DOHH2 (cell line): ENCODE data around the gene TAF4B.

ENCODE experiments used
- H3F3A ChIP-seq: fragments of 200-600 bp; sonication (generic), shearing (Covaris generic); 2 replicates; pipeline ENCODE4 v1.6.0; 2016; ENCODE audit warnings: antibody characterized with exemption, mild to moderate bottlenecking; ENCODE audit not compliant: control insufficient read depth, insufficient read depth
- H3K27ac ChIP-seq: fragments of 200-600 bp; sonication (generic); 2 replicates; pipeline ENCODE4 v1.5.1; 2014; ENCODE audit warnings: low read depth, mild to moderate bottlenecking, low read length, moderate library complexity
- H3K27me3 ChIP-seq: fragments of 200-600 bp; sonication (generic); 2 replicates; pipeline ENCODE4 v1.6.1; 2014; ENCODE audit warnings: mild to moderate bottlenecking, low read length, mixed read lengths; ENCODE audit not compliant: control insufficient read depth
- H3K36me3 ChIP-seq: fragments of 200-600 bp; sonication (generic); 2 replicates; pipeline ENCODE4 v1.6.1; 2014; ENCODE audit warnings: mild to moderate bottlenecking, low read length, moderate library complexity, mixed read lengths; ENCODE audit not compliant: control insufficient read depth
- H3K4me1 ChIP-seq: fragments of 200-600 bp; sonication (generic); 2 replicates; pipeline ENCODE4 v1.6.1; 2014; ENCODE audit warnings: mild to moderate bottlenecking, low read length, mixed read lengths; ENCODE audit not compliant: control insufficient read depth
- H3K4me2 ChIP-seq: fragments of 200-600 bp; sonication (generic); 2 replicates; pipeline ENCODE4 v1.6.0; 2014; ENCODE audit warnings: mild to moderate bottlenecking, low read length, moderate library complexity
- H3K4me3 ChIP-seq: fragments of 200-600 bp; sonication (generic); 2 replicates; pipeline ENCODE4 v1.5.1; 2014; ENCODE audit warnings: mild to moderate bottlenecking, low read length, mixed read lengths
- H3K79me2 ChIP-seq: fragments of 200-600 bp; sonication (generic); 2 replicates; pipeline ENCODE4 v1.6.1; 2014; ENCODE audit warnings: mild to moderate bottlenecking, low read length, mixed read lengths; ENCODE audit not compliant: control insufficient read depth
- H3K9me2 ChIP-seq: fragments of 200-600 bp; sonication (generic); replicated peaks from 2 replicates; pipeline ENCODE4 v1.6.1; 2014; ENCODE audit warnings: mild to moderate bottlenecking, low read length, mixed read lengths; ENCODE audit not compliant: control insufficient read depth
- H3K9me3 ChIP-seq: fragments of 200-600 bp; sonication (generic); 2 replicates; pipeline ENCODE4 v1.6.1; 2014; ENCODE audit warnings: antibody characterized with exemption, low read length, mixed read lengths; ENCODE audit not compliant: control insufficient read depth, insufficient read depth
- H4K20me1 ChIP-seq: fragments of 200-600 bp; sonication (generic); 2 replicates; pipeline ENCODE4 v1.6.0; 2014; ENCODE audit warnings: low read depth, mild to moderate bottlenecking, antibody characterized with exemption, low read length, moderate library complexity; ENCODE audit not compliant: control insufficient read depth, insufficient read depth
- CTCF ChIP-seq: fragments of 200-600 bp; sonication (generic); IDR thresholded peaks from one replicate; pipeline ENCODE4 v1.5.1; 2014; ENCODE audit warnings: antibody characterized with exemption, mild to moderate bottlenecking, low read depth, low read length; ENCODE audit not compliant: poor library complexity, severe bottlenecking
- EZH2phosphoT487 ChIP-seq: fragments of 200-600 bp; sonication (generic); IDR thresholded peaks from 2 replicates; pipeline ENCODE4 v1.6.1; 2017; ENCODE audit warnings: borderline replicate concordance, mild to moderate bottlenecking, antibody characterized with exemption, low read length, moderate library complexity, mixed read lengths

TAF4B gene

DNA sequence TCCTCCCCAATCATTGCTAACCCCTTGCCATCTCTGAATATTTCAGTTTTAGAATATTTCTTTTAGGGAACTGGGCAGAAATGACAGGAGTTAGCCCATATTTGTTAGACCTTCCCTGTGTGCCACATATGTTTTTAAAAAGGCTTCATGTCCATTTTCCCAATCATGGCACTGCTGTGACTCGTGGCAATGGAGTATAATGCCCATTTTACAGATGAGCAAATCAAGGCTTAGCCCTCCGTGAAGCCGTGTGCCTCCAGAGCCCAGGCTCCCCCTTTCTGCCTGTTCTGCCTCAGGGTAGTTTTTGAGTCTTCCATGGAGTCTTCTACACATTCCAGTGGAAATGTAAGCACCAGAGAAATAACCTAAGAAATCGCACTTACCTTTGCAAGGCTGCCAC is 192.0 kb downstream of the TAF4B start:
- Histone ChIP-seq H4K20me1 (no peaks in the 10 kb centered on the region), H3K4me3 (no peak overlapping the region), H3K4me2 (no peak overlapping the region), H3K79me2 (no peaks in the 10 kb centered on the region), H3K27ac (no peak overlapping the region), H3K4me1 (peaks cover 5% of the 10 kb centered on the region), H3K27me3 (no peaks in the 10 kb centered on the region), H3K36me3 (no peaks in the 10 kb centered on the region), H3F3A (no peaks in the 10 kb centered on the region), H3K9me2 (no peaks in the 10 kb centered on the region), H3K9me3 (no peaks in the 10 kb centered on the region)
- TF ChIP-seq EZH2phosphoT487: no peak
- TF ChIP-seq CTCF: no peak

DNA sequence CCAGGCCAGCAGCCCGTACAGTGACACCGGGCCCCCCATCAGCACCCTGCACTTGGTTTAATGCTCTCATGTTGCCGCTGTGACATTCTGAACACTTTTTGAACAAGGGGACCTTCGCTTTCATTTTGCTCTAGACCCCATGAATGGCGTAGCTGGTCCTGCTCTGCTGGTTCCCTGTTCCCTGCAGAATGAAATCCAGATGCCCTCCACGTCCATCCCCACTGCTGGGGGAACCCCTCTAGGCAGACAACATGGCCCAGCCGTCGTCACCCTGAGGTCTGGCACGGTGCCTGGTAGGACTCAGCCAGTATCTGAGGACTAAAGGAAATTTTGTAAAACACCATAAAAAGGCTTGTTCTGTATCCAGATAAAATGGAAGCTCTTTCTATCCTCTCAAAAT is 193.5 kb downstream of the TAF4B start:
- TF ChIP-seq CTCF: no peak
- TF ChIP-seq EZH2phosphoT487: no peak
- no peaks in the 10 kb centered on the region for H3K36me3 ChIP-seq
- H3K4me2 ChIP-seq: no peak overlapping the region
- H3K9me2 ChIP-seq: no peaks in the 10 kb centered on the region
- no peaks in the 10 kb centered on the region for H4K20me1 ChIP-seq
- no peaks in the 10 kb centered on the region for H3K27me3 ChIP-seq
- H3K27ac ChIP-seq: no peak overlapping the region
- no peaks in the 10 kb centered on the region for H3K9me3 ChIP-seq
- no peaks in the 10 kb centered on the region for H3K79me2 ChIP-seq
- H3K4me1 ChIP-seq: peaks cover 5% of the 10 kb centered on the region
- no peak overlapping the region for H3K4me3 ChIP-seq
- H3F3A ChIP-seq: no peaks in the 10 kb centered on the region

DNA sequence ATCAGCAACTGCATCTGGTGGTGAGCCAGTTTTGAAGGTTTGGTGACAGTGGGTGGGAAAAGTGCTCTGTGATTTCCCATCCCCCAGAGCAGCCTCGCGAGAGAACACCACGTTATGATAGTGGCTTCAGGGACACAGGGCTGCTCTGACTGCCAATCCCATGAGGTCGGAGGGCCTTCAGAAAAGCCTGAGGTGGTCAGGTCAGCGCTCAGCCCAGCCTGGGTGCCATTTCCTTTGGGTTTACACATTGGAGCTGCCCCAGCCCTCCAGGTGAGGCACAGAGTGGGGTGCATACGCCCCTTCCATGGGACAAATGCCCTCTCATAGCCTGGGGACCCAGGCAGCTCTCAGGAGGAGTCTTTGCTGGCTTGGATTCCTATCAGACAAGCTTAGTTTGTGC is 195.3 kb downstream of the TAF4B start:
- Histone ChIP-seq H3K9me2 (no peaks in the 10 kb centered on the region), H3K4me1 (no peaks in the 10 kb centered on the region), H3K27me3 (no peaks in the 10 kb centered on the region), H3K4me3 (no peak overlapping the region), H3F3A (no peaks in the 10 kb centered on the region), H4K20me1 (no peaks in the 10 kb centered on the region), H3K4me2 (no peak overlapping the region), H3K9me3 (no peaks in the 10 kb centered on the region), H3K36me3 (no peaks in the 10 kb centered on the region), H3K27ac (no peak overlapping the region), H3K79me2 (no peaks in the 10 kb centered on the region)
- TF ChIP-seq CTCF (no peak), EZH2phosphoT487 (no peak)

- no peak for TF ChIP-seq CTCF
- no peak for TF ChIP-seq EZH2phosphoT487
- Histone ChIP-seq H3K79me2 (no peaks in the 10 kb centered on the region), H3K27ac (no peak overlapping the region), H3K9me2 (no peaks in the 10 kb centered on the region), H3K36me3 (no peaks in the 10 kb centered on the region), H3K4me1 (no peaks in the 10 kb centered on the region), H3K4me2 (no peak overlapping the region), H3K9me3 (no peaks in the 10 kb centered on the region), H3K27me3 (no peaks in the 10 kb centered on the region), H3K4me3 (no peak overlapping the region), H3F3A (no peaks in the 10 kb centered on the region), H4K20me1 (no peaks in the 10 kb centered on the region)
Measured at GRCh38 chr18:26421931-26422330, 195.7 kb downstream of the TAF4B start.
